ACC112 (cell line): ENCODE measurements around the gene BTBD1.
A peak's percentile ranks its signal among the peaks of the same experiment; 100 is the strongest.

ENCODE experiments used
- H2AFZ ChIP-seq: fragments of 200-600 bp; sonication (generic); one replicate; pipeline ENCODE4 v1.6.0; 2017; ENCODE audit warnings: antibody characterized with exemption, low read length; ENCODE audit not compliant: unreplicated experiment
- H3K27ac ChIP-seq: fragments of 200-600 bp; sonication (generic); 2 replicates; pipeline ENCODE4 v1.5.1; 2014; ENCODE audit warnings: low read depth, mild to moderate bottlenecking, antibody characterized with exemption, low read length, moderate library complexity
- H3K27me3 ChIP-seq: fragments of 200-600 bp; sonication (generic); 2 replicates; pipeline ENCODE4 v1.6.1; 2014; ENCODE audit warnings: mild to moderate bottlenecking, antibody characterized with exemption, low read length, moderate library complexity, mixed read lengths; ENCODE audit not compliant: insufficient read depth
- H3K36me3 ChIP-seq: fragments of 200-600 bp; sonication (generic); 2 replicates; pipeline ENCODE4 v1.6.1; 2016; ENCODE audit warnings: mild to moderate bottlenecking, antibody characterized with exemption, low read length, moderate library complexity, mixed read lengths; ENCODE audit not compliant: insufficient read depth
- H3K4me1 ChIP-seq: fragments of 200-600 bp; sonication (generic); one replicate; pipeline ENCODE4 v1.6.1; 2016; ENCODE audit warnings: low read length, mixed read lengths; ENCODE audit not compliant: insufficient read depth, unreplicated experiment, control insufficient read depth
- H3K4me3 ChIP-seq: fragments of 200-600 bp; sonication (generic); 2 replicates; pipeline ENCODE4 v1.5.1; 2014; ENCODE audit warnings: mild to moderate bottlenecking, low read depth, low read length
- H3K79me2 ChIP-seq: fragments of 200-600 bp; sonication (generic); one replicate; pipeline ENCODE4 v1.6.0; 2016; ENCODE audit warnings: low read length; ENCODE audit not compliant: control insufficient read depth, unreplicated experiment, insufficient read depth

BTBD1 gene

DNA sequence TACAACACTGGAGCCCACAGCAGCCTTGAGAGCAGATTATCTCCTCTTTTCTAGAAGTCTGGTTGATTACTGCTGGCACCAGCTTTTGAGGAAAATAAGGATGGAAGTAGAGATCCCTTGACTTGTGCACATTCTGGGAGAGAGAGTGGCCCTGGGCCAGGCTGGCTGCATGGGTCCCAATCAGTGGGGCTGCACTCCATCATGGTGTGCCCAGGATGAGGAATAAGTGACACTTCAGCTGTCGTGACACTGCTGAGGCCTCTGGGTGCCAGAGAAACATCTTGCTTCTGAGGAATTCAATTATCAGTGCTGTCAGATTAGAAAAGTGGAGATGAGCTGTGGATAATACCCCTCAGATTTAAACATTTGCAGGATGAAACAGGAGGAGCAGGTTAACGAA lies 72.0 kb downstream of the BTBD1 start:
- Histone ChIP-seq H2AFZ (no peak overlapping the region), H3K79me2 (no peaks in the 10 kb centered on the region), H3K27me3 (no peaks in the 10 kb centered on the region), H3K27ac (no peak overlapping the region), H3K36me3 (no peaks in the 10 kb centered on the region; the same call in 1 of the 2 replicates), H3K4me3 (no peak overlapping the region), H3K4me1 (peaks cover 5% of the 10 kb centered on the region)

DNA sequence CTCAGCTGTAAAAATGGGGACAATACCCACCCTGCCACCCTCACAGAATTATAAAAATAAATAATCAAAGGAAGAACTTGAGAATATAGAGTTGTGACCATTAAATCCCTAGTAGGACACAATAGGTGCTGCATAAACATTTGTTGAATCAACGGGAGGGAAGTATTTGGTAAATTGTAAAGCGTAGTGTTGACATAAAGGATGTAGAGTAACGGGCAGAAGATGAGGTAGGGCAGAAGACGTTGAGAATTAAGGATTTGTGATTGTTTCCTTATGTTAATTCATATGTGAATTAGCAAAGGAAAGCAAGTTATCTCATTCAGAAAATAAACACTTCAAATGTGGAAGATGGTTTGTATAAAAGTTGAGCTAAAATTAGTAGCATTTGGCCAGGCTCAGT lies 73.9 kb downstream of the BTBD1 start:
- H3K4me1 ChIP-seq: no peaks in the 10 kb centered on the region
- peaks cover 3% of the 10 kb centered on the region for H3K79me2 ChIP-seq
- no peak overlapping the region for H3K4me3 ChIP-seq
- no peak overlapping the region for H2AFZ ChIP-seq
- H3K27me3 ChIP-seq: no peaks in the 10 kb centered on the region
- no peak overlapping the region for H3K27ac ChIP-seq
- peaks cover 4% of the 10 kb centered on the region for H3K36me3 ChIP-seq

DNA sequence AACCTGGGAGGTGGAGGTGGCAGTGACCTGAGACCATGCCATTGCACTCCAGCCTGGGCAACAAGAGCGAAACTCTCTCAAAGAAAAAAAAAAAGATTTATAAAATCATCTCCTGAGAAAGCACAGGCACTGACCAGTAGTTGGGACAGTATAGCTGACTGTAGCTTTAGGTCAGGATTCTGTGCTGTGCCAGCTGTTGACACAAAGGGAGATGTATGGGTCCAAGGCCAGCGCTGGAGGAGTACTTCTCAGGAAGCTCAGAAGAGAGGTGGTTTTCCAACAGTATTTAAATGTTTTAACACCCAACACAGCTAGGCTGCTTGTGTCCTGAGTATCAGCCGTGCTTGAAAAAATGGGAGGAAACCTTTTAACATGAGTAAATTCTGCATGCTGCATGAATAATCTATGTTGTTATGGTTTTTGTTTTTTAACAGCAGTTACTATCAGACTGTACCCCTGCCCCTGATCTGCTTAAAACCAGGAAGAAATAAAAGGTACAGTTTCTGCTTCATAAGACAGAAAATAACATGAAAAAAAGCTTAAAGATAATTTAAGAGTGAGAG lies 74.5 kb downstream of the BTBD1 start:
- Histone ChIP-seq H3K27ac (no peak overlapping the region), H3K4me1 (peaks cover 1% of the 10 kb centered on the region), H3K36me3 (peaks cover 4% of the 10 kb centered on the region), H3K4me3 (no peak overlapping the region), H2AFZ (no peak overlapping the region), H3K27me3 (no peaks in the 10 kb centered on the region), H3K79me2 (peaks cover 7% of the 10 kb centered on the region)

DNA sequence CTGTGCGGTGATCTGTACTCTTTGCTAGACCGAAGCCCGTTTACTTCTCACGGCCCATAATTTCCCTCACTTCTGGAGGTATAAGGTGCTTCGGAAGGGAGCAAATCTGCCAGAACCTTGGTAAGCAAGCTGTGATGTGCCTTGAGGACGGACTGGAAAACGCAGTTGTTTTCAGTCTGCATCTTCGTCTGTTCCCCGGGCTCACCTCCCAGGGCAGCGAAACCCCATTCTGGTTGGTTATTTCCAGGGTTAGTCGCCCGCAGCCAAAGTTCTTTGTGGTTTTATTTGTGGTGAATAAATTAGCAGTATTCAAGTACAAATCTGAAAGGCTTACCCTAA lies 80.6 kb downstream of the BTBD1 start:
- Histone ChIP-seq H3K4me3 (peak overlapping the region; percentile 81), H3K36me3 (peaks cover 7% of the 10 kb centered on the region), H3K27ac (peak overlapping the region; percentile 9; the same call in 1 of the 2 replicates), H3K27me3 (no peaks in the 10 kb centered on the region), H3K4me1 (peaks cover 7% of the 10 kb centered on the region), H3K79me2 (peaks cover 32% of the 10 kb centered on the region), H2AFZ (peak overlapping the region; percentile 75)

DNA sequence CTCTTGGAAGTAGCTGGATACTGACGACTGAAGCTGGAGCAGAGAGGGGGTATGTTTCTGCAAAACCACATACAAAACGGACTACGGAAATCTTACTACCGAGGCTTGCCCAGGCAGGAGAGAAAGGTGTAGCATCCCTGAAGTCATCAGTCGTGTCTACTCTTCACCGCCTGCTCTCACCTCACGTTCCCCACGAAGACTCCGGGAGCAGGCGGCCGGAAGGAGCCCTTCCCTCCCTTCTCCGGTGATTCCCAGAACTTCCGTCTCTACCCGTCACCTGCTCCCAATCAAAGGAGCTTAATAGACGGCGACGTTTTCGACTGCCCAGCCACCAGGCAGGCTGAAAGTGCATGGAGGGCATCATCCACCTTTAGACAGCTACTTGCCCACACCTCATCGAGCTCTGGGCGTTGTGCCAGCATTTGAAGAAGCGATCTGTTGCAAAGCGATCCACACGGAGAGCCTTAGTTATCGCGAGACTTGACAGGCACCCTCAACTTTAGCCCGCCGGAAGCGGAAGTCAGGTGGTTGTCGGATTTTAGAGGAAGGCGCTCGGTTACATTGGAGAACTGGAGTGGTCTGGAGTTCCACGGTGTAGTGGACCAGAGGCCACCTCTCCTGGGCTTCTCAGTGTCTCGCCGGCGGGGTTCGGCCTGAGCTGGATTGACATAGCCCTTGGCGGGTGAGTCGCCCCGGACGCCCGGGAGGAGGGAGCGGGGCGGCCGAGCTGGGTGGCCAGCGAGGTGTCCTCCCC lies 81.2 kb downstream of the BTBD1 start, which contains the start of gene RAMAC:
RAMAC (plus strand) TSS at position 523 of the 754 bp plus-strand sequence. CDS start 2,809 bp downstream, outside the sequence.
- Histone ChIP-seq H3K4me1 (peaks cover 7% of the 10 kb centered on the region), H3K4me3 (peak within 1 kb of the TSS; percentile 81), H2AFZ (peak within 1 kb of the TSS; percentile 75), H3K36me3 (peaks cover 8% of the 10 kb centered on the region), H3K27ac (peak within 1 kb of the TSS; percentile 9; the same call in 1 of the 2 replicates), H3K79me2 (peaks cover 32% of the 10 kb centered on the region), H3K27me3 (no peaks in the 10 kb centered on the region)

DNA sequence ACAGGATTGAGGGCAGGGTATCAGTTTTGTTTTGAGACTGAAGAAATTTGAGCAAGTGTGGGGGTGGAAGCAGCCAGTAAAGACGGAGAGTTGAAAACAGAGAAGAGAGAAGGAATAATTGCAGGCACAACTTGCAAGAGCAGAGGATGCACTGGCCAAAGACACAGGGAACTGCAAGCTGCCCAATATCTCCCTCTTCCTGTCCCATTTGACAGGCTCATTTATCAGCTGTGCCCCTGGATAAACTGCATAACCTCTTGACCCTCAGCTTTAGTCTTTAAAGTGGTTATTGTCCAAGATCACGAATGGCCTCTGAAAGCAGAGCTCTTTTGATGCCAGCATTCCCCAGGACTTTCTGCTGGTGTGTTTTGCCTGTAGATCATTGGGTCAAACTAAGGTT lies 86.1 kb downstream of the BTBD1 start:
- Histone ChIP-seq H3K4me1 (no peaks in the 10 kb centered on the region), H3K79me2 (peaks cover 12% of the 10 kb centered on the region), H3K27ac (no peak overlapping the region)

DNA sequence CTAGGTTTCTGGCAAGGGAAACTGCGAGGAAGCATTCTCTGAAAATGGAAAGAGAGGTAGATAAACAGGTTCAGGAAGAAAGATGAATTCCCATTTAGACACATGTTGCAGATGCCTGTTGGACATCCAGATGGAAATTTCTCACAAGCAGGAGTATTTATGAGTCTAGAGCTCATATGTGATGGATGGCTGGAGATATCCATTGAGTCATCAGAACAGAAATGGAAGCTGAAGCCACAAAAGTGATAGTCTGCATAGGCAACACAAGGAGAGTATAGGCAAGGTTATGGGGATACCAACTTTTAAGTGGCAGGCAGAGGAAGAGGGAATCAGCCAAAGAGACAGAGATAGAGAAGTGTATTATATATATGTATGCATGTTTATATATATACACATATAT lies 87.3 kb downstream of the BTBD1 start:
- Histone ChIP-seq H3K36me3 (0 out of 2 replicates have a peak, but pooled peaks cover 3% of the 10 kb centered on the region), H2AFZ (no peak overlapping the region), H3K27ac (no peak overlapping the region), H3K4me1 (no peaks in the 10 kb centered on the region), H3K4me3 (no peak overlapping the region), H3K79me2 (peaks cover 4% of the 10 kb centered on the region), H3K27me3 (no peaks in the 10 kb centered on the region)

More for the DNA sequence above, 86.1 kb downstream of the BTBD1 start:
- Histone ChIP-seq H3K27me3 (no peaks in the 10 kb centered on the region), H3K4me3 (no peak overlapping the region), H3K36me3 (0 out of 2 replicates have a peak, but pooled peaks cover 3% of the 10 kb centered on the region), H2AFZ (no peak overlapping the region)

DNA sequence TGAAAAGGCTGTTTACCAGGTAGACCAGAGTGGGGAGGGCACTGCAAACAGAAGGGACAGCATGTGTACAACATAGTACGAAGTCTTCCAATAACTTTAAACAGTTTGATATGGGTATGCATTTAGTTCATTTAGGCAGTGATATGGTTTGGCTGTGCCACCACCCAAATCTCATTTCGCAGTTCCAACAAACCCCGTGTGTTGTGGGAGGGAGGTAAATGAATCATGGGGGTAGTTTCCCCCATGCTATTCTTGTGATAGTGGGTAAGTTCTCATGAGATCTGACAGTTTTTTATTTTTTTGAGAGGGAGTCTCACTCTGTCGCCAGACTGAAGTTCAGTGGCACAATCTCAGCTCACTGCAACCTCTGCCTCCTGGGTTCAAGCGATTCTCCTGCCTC lies 88.6 kb downstream of the BTBD1 start:
- Histone ChIP-seq H3K4me3 (no peak overlapping the region), H3K27me3 (no peaks in the 10 kb centered on the region), H3K79me2 (peaks cover 3% of the 10 kb centered on the region), H2AFZ (no peak overlapping the region), H3K27ac (no peak overlapping the region), H3K4me1 (no peaks in the 10 kb centered on the region), H3K36me3 (0 out of 2 replicates have a peak, but pooled peaks cover 3% of the 10 kb centered on the region)

DNA sequence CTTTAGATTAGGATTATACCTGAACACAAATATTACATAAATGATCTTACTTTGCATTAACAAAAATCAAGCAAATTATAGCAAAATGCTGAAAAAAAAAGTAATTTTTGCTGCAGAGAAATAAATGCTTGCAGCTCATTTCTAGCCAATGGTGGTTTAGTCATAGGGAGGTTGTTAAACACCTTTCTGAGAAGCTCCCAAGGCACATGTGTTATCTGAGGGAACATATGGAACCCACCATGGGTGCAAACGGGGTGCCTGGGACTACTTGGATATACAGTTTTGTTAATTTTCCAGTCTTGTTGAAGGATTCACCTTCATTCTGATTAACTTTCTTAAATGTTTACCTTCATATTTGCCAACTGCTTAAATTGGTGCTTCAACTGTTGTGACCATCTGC lies 90.0 kb downstream of the BTBD1 start:
- Histone ChIP-seq H3K27me3 (no peaks in the 10 kb centered on the region), H3K4me3 (no peak overlapping the region), H2AFZ (no peak overlapping the region), H3K36me3 (0 out of 2 replicates have a peak, but pooled peaks cover 3% of the 10 kb centered on the region), H3K4me1 (no peaks in the 10 kb centered on the region), H3K27ac (no peak overlapping the region), H3K79me2 (peaks cover 7% of the 10 kb centered on the region)

DNA sequence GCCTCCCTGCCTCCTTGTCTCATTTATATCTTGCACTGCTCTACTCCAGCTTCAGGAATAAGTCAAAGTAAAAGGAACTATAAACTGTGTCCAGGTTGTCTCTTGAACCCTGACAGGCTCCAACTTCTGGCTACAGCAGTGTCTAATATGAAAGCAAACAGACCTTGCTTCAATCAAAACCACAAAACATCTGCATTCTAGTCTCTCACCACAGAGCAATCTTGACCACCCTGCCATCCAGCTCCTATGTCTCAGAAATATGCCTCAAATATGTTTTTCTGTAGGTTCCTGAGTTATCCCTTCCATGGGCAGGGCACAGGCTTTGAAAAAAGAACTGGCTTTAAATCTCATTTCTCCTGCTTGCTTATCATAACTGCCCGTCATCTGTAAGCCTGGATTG lies 94.1 kb downstream of the BTBD1 start:
- H3K27ac ChIP-seq: no peak overlapping the region
- H3K4me1 ChIP-seq: no peaks in the 10 kb centered on the region
- no peaks in the 10 kb centered on the region for H3K27me3 ChIP-seq
- H2AFZ ChIP-seq: no peak overlapping the region
- no peak overlapping the region for H3K4me3 ChIP-seq
- peaks cover 8% of the 10 kb centered on the region for H3K79me2 ChIP-seq
- no peaks in the 10 kb centered on the region for H3K36me3 ChIP-seq
